Eye (tissue), 1 donor: ENCODE results near the gene NABP1.

Source experiments
- DNase-seq: peaks from one replicate; pipeline ENCODE4 v3.0.0-alpha.2; 2015

NABP1 gene

DNA sequence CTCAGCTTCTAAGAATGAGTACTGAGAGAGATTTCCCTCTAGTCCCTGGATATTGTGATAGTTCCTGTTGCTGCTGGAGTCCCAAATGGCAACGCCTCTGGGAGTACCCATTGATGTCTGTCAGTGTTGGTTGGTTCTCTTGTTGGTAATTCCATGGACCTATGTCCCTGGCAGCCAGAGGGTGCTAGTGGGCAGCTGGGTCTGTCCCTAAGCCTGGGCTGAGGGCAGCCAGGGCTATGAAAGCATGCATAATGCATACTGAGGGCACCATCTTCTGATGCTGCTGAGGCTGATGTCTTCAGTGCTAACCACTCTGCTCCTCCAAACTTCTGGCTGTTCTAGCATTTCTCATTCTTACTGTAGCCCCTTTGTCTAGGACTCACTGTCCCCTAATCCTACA is 35.9 kb downstream of the NABP1 start:
- DNase-seq: no peak

DNA sequence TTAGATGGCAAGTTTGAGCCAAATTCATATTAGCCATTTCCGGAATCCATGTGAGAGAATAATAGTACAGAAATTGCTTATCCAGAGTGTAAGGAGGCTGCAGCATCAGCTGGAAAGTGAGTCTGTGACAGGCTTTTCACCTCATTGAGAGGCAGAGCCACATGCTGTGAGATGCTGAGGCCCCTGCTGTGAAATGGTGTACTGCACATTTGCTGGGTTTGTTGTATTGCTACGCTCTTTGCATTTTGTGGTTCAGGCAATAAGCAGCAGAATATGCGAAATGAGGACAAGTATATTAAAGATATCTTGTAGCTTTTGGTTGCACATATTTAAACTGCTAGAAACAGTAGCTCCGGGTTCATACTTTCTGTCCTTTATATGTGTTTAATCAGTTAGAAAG is 37.0 kb downstream of the NABP1 start:
- peak; percentile 73 for DNase-seq

- DNase-seq: no peak
Observed at GRCh38 chr2:191715471-191715870, 37.5 kb downstream of the NABP1 start.

- no peak for DNase-seq
Observed at GRCh38 chr2:191719261-191719660, 41.3 kb downstream of the NABP1 start.

GRCh38 chr2:191719938-191720337 is 42.0 kb downstream of the NABP1 start:
- no peak for DNase-seq

DNA sequence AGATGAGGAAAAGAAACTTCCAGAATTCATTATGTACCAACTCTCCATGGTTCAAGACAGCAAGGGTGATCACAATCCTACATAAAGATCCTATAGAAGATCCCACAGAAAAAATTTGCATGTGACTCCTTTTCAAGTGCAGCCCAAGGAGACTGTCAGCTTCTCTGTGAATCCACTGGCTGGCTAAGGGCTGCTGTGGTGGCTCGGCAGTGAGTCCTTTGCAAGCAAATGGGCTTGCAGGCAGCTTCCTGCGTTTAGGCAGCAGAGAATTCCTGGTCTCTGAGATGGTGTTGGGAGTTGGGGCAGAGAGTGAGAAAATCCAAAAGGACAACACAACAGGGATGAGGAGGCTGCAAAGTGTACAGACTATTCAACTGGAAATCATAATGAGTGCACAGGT is 43.4 kb downstream of the NABP1 start:
- DNase-seq: no peak

DNA sequence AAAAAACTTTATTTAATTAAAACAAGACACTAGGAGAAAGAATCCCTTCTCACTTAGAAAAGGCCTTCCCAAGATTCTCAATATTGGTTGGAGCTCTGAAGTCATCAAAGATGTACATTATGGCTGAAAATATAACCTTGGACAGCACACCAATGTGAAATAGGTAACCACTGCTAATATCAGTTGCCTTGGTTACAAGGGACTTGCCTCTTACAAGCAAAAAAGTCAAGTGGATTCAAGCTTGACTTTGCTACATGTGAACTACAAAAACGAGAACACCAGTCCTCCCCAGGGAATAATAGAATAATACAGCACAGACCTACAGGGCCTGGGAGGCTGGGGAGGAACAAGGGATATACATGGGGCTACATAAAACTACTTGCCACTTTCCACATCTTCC is 46.1 kb downstream of the NABP1 start:
- DNase-seq: no peak

GRCh38 chr2:191728750-191729624 is 51.1 kb downstream of the NABP1 start:
- no peak for DNase-seq

DNA sequence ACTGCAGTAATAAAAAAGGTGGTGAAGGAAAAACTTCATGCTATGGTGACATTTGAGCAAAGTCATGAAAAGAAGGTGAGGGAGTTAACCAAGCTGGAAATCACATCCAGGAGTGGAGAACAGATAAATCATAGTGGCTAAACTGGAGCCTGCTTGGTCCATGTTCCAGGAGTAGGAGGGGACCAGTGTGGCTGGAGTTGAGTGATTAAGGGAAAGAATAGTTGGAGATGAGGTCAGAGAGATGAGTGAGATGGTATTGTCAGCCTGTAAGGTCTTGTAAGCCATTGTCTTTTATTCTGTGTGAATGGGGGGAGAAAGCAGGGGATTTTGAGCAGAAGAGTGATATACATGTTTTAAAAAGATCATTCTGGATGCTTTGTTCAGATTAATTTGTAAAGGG is 52.3 kb downstream of the NABP1 start:
- no peak for DNase-seq
